Measurements from ENCODE around the gene TMIGD2.

- TF ChIP-seq CTCF (IDR thresholded peaks at IDR 0.05) (no peak), POLR2AphosphoS5 (IDR thresholded peaks at IDR 0.05) (peak in 1 of 3 donors; percentile 15)
Measured at GRCh38 chr19:4322942-4323665, 20.9 kb upstream of the TMIGD2 start.
